CD4-positive, alpha-beta T cell treated with Interleukin-15 for 4 hours (primary cell): ENCODE data around the gene WSCD2.

Experiments
- DNase-seq: peaks from one replicate; pipeline ENCODE4 v3.0.0-alpha.2; 2020; ENCODE audit warnings: low spot score

WSCD2 gene

DNA sequence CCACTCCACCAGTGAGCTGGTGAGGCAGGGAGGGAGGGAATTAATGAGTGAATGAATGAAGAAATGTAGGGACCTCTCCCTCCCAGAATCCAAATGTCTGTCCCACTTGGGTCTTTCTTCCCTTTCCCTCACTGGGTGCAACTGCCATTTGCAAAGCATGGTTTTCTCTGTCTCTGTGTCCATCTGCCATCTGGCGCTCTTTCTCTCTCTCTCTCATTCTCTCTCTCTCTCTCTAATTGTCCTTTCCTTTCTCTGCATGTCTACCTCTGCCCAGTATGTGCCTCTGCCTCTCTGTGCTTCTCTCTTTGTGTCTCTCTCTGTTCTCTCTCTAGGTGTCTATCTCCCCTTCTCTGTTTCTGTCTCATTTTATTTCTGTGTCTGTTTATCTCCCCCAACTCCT lies 107.3 kb downstream of the WSCD2 start:
- DNase-seq: no peak

DNA sequence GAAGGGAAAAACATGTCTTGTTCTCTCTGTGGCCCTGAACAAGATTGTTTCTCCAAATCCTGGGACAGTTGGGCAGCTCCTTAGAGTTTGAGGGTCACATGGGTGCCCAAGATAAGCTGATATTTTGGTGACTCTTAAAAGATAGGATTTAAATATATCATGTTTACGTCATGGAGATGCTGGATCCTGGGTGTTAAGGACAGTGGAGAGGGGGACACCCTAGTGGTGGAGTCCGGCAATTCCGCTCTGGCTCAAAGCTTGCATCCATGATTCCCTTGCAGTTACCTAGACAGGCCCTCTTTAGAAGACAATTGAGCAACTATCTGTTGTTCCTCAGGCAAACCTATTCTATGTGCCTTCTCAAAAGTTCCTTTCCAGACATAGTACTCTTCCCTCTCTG lies 108.2 kb downstream of the WSCD2 start:
- no peak for DNase-seq

DNA sequence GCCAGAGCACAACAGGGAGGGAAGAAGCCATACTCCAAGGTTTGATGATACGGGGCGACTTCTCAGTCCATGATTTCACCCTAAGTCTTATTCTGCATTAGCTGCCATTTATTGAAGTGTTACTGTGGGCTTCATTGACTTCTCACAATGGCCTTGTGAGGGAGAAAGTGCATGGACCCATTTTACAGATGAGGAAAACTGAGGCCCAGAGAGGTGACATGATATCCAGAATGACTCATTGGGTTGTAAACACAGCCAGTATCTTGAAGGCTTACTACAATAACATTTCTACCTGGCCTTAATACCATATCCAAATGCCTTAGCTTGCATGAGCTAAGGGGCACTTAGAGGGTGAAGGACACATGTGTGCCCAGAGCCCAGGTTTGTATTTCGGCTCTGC lies 109.4 kb downstream of the WSCD2 start:
- DNase-seq: no peak

DNA sequence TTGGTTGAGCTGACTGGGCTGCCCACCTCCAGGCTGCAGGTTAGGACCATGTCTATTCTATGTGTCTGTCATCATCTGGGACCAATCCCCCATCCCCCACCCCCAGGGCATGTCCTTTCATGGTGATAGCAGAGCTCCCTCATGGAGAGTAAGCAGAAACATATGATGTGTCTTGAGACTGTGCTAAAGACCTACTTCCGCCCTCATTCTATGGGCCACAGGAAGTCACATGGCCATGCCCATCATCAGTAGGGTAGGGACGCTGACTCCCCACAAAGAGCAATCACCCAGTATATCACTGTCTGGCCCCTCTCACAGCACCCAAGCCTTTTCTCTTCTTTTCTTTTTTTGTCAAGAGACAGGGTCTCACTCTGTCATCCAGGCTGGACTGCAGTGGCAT lies 110.3 kb downstream of the WSCD2 start:
- no peak for DNase-seq

DNA sequence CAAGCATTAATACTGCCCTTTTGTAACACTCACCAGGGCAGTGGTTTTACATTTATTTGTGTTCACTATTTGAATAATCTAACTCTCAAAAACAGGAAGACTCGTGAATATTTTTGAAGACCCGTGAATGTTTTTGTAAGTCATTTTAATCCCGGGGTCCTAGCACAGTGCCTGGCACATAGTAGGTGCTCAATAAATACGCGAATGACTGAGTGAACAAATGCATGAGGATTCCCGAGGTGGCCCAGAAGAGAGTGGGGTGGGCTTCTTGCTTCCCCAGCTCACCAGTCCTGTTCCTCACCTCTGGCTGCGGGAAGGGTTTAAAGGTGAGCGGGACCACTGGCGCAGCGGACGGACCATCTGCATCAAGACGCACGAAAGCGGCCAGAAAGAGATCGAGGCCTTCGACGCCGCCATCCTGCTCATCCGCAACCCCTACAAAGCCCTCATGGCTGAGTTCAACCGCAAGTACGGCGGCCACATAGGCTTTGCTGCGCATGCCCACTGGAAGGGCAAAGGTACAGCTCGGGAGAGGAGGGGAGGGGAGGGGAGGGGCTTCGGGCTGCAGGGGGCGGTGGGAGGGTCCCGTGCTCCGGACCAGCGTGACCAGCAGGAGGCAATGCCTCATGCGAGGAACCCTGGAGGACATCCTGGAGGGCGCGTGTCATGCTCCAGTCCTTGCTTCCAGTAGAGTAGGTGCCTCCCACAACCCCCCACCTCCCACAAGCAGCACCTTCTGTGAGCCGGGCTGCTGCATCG lies 111.1 kb downstream of the WSCD2 start:
- DNase-seq: no peak

DNA sequence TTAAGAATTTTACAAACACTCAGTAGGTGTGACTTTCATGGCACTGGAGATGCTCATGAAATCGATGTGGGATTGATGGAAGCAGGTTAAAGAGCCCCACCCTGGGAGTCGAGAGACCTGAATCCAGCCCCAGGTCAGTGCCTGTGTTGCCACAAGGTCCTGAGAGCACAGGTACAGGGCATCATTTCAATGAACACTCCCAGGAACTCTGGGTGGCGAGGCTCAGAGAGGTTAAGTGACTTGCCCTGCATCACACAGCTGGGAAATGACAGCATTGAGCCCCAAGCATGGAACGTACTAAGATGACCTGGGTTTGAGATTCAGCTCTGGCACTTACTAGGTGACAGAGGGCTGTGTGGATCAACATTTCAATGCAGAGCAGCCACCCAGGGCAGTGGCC lies 111.8 kb downstream of the WSCD2 start:
- no peak for DNase-seq

DNA sequence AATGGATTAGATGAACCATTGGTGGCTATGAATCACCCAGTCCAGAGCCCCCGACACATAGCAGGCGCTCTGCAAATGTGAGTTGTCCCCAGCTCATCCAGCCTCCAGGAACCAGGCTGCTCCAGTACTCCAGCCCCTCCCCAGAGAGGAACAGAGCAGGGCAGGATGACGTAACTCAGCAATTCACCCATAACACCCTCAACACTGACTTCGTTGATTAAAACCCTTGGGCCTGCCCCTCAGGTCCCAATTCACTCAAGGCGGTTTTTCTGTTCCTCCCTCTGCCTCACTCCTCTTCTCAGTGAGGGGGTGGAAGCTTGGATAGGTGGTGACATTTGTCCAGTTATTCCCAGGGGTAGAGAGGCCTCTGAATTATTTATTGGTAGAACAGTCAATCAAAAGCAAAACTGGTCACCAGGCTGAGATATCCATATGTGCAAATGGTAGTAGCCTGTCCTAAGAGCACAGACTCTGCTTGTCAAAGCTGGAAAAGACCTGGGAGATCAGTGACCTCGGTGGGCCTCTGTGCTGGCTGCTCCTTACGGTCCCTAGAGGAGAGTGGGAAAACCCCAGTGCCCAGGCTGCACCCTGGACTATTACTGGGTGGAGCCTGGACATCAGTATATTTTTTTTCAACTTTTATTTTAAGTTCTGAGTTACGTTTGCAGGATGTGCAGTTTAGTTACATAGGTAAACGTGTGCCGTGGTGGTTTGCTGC lies 113.1 kb downstream of the WSCD2 start:
- DNase-seq: no peak

DNA sequence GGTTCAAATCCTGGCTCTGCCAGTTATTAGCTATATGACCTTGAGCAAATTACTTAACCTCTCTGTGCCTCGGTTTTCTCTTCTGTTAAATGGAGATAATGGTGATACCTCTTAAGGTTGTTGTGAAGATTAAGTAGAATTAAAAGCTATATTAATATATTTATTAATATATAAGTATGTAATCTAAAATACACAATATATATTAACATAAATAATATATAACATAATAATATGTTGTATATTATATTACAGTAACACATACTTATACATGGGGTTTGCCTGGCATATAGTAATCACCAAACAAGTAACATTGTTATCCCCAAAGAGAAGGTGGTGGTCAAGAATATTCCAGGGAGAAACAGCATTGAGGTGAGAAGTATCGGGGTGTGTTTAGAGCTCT lies 118.0 kb downstream of the WSCD2 start:
- no peak for DNase-seq

DNA sequence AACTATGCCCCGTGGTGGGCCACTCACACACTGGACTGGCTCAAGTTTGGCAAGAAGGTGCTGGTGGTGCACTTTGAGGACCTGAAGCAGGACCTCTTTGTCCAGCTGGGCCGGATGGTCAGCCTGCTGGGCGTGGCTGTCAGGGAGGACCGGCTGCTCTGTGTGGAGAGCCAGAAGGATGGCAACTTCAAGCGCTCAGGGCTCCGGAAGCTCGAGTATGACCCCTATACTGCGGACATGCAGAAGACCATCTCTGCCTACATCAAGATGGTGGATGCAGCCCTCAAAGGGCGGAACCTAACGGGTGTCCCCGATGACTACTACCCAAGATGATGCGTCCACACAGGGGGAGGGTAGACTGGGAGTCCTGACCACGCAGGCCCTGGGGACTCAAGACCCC lies 118.9 kb downstream of the WSCD2 start:
- no peak for DNase-seq

DNA sequence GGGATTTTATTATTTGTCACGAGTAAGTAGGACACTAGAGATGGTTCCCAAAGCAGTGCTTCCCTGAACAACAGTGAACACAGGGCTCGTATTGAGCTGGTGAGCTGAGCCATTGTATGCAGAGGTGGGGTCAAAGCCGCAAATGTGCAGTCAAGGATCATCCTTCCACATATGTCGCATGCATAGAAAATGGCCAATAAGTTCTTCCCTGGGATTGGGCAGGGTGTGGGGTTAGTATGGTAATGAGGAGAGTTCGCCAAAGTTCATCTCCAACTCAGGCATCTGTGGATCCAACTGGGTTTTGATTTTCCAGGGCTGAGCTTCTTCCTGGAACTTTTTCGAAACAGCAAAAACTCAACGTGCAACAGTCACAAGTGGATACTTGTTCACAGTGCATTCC lies 123.4 kb downstream of the WSCD2 start:
- DNase-seq: no peak

DNA sequence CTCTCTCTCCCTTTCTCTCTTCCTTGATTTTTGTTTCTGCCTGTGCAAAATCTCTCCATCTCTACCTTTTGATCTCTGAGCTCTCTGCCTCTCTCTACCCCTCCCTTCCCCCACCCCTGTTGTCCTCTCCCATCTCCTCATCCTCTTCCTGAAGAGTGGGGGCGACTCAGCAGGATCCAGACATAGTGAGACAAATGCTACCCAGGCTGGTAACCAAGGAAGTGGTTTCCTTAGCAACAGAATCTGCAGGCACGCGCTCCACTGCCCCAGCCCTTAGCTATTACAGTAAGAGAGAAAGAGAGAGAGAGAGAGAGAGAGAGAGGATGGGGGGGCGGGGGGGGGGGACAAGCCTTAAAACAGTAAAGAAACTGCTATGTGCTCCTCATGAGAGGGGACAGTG lies 124.5 kb downstream of the WSCD2 start:
- DNase-seq: no peak

DNA sequence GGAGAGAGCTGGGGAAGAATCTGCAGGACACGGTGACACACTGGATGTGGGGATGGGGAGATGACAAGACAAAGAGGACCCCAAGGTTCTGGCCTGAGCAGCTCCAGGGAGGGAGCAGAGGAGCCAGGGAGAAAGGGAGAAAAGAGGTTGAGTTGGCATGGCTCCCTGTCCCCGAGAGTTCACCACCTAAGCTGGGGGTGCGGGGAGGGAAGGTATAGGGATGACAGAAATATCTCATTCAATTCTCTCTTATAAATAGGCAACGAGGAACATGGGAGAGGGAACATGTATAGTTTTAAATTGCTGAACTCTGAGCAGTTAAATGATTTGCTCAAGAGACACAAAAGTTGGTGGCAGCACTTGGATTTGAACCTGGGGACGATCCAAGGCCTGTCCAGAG lies 124.9 kb downstream of the WSCD2 start:
- no peak for DNase-seq

DNA sequence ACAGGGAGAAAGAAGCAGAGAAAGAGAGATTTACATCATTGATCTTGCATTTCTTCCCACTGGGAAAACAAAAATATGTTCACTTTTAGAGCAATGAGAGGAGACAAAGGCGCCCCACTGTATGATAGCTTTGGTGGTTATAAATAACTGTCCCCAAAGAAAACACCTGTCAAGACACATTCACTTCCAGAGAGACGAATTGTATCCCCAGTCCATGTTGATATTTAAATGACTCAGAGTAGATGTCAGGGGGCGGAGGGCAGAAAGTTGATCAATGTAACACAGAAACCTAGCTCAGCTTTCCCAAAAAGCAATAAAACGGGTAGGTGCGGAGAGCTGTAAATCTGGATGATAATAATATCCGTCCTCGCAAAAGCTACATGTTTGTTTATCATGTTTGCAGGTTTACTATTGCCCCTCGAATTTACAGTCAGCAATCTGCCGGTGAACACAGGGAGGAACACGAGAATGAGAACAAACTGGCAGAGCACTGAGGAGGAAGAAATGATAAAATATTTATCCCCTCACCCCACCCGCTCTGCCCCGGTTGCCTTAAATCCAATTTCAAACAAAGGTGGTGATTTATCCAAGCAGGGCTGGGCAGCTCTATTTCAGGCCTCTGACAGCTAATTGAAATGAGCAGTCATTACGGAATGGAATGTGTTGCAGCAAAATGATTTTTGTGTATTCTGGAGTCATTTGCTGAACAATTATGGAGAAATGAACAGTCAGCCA lies 125.6 kb downstream of the WSCD2 start:
- no peak for DNase-seq

DNA sequence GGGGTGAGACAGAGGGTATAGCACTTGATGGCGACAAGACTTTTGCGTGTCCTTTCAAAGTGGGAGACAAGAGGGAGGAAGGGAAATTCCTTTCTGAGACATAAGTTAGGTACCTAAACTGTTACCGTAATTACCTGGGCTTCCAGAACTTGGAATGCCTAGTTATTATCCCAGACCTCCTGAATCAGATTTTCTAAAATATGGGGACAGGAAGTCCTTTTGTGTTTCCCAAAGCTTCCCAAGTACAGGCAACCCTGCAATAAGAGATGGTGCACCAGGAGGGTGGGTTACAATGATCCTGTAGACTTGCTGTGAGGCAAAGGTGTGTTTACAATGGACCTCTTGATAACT lies 126.1 kb downstream of the WSCD2 start:
- no peak for DNase-seq

DNA sequence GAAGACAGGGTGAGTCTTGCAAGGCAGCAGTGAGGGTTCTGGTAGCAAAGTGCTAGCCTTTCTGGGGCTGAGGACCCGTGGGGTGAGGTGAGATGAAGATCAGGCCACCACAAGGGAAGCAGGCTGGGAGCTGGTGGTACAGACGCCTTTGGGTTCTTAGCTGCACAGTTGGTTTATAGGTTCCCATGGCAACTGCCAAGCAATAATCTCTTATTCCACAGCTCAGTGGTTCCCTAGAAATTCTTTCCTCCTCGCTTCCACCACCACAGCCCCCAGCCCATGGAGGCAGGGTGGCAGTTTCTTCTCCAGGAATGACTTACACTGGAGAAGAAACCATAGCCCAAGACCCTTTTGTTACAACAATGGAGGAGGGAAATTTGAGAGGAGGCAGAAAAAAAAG lies 127.9 kb downstream of the WSCD2 start:
- no peak for DNase-seq

DNA sequence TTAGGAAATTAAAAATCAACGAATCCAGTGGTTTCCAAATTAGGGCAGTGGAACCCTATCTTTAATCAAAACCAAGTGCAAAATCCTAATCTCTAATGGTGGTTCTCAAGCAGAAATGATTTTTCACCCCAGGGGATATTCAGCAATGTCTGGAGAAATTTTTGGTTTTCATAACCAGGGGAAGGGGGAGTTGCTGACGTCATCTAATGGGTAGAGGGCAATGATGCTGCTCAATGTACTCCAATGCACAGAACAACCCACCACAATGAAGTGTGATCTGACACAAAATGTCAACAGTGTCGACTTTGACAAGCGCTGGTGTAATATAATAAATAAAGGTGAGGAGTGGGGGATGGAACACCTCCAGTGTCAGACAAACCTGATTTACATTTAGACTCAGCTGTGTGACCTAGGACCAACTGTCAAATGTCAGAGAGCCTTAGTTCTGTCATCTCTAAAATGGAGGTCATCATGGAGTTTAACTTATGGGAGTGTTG lies 128.6 kb downstream of the WSCD2 start:
- no peak for DNase-seq

DNA sequence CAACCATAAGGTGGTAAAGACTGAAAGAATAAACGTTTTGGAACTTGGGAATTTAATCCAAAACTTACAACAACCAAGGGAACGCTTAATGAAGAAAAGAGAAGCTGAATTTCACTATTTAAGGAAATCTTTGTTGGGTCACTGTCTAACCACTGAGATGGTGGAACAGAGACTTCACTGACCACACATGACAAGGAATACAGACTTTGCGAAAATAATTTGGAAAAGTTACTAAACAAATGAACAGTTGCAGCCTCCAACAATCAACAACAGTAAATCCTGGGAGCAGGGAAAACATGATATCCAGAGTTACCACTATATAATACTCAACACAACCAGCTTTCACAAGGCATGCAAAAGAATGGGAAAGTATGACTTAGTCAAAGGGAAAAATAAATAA lies 131.0 kb downstream of the WSCD2 start:
- no peak for DNase-seq

DNA sequence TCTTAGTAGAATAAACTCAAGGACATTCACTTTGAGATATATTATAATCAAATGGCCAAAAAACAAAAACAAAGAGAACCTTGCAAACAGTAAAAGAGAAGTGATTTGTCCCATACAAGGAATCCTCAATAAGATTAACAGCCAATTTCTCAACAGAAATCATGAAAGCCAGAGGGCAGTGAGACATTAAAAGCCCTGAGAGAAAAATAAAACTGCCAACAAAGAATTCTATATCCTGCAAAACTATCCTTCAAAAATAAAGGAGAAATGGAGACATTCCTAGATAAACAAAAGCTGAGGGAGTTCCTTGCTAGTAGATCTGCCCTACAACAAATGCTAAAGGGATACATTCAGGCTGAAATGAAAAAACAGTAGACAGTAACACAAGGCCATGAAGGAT lies 131.9 kb downstream of the WSCD2 start:
- DNase-seq: no peak

DNA sequence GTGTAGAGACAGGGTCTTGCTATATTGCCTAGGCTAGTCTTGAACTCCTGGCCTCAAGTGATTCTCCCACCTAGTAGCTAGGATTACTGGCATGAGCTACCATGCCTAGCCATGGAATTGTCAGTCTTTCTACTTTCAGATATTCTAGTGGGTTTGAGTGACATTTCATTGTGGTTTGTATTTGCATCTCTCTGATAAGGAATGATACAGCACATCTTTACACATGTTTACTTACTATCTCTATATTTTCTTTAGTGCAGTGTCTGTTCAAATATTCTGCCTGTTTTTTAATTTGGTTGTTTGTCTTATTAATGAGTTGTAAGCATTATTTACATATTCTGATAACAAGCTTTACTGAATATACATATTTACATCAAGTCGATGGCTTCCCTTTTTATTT lies 136.4 kb downstream of the WSCD2 start:
- DNase-seq: no peak

DNA sequence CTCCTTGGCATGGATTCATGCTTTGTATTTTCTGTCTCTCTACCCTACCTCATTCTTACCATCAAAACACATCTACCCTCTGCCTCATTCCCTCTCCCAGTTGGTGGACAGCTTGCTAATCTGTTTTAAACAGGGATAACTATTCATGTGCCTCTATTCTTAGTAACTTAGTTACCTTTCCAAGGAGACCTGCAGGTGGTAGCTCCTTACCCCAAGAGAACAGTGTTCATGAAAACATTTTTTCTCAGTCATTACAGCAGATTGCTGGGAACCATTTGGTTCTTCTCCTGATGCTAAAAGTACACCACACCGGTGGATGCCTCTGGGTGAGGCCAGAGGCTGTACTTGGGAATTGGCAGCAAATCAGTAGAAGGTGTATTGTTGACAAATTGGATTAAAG lies 137.0 kb downstream of the WSCD2 start:
- no peak for DNase-seq

DNA sequence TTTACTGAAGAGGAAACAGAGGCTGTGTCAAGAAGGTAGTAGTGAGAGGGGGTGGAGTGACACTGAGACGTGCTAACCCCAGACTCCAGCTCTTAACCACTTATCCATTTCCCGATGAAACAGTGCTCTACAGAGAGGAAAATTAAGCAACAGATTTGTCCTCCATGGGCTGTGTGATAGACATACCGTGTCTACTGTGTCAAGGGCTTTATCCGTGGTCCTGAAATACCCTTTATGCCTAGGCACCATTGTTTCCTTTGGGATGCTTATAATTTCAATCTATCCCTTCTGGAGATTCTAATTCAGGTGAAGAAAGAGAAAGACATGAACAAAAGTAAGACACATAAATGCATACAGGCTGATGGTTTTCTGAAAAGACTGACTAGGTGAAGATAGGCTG lies 138.4 kb downstream of the WSCD2 start:
- DNase-seq: no peak

DNA sequence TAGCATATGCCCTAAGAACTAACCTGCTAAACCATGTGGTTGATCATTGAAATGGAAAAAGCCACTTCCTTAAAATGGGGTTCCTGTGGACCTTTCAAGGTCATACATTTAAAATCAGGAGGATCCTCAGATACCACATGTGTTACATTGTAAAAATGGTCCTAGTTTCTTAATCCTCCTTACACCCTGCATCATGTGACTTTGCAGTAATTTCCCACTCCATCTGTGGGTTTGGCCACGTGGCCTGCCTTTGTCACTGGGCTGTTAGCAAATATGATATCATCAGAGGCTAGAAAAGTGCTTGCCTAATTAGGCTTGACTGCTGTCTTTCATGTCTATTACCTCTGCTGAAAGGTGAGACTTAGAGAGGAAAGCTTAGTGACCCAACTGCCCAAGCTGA lies 139.3 kb downstream of the WSCD2 start:
- no peak for DNase-seq

DNA sequence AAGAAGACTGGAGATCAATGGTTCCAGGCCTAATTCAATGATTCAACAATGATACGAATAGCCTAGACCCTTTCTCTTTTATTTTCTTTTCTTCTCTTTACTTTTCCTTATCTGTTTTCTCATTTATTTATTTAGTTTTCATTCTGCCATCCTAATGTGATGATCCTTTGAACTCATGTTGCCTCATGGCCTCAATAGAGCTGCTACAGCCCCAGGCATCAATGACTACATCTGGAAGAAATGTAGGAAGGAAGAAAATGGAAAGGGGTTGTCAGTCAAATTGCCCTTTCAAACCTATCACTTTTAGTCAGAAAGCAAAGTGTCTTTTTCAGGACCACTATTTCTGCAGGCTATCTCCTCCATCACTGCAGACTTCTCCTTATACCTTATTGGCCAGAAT lies 140.1 kb downstream of the WSCD2 start:
- DNase-seq: no peak
